Neural cell (in vitro differentiated cells): ENCODE measurements around the gene SLC16A4.

Experiments
- EZH2 ChIP-seq: fragments of 200-600, 300-800 bp; shearing (Covaris generic), sonication (generic); IDR thresholded peaks from 2 replicates; pipeline ENCODE4 v1.6.1; 2014; ENCODE audit warnings: antibody characterized with exemption, low read length, borderline replicate concordance, mild to moderate bottlenecking; ENCODE audit not compliant: insufficient read depth, poor library complexity, severe bottlenecking
- MXI1 ChIP-seq: fragments of 450-650 bp; conservative IDR thresholded peaks from 2 replicates; pipeline ENCODE4 v1.6.1; 2014; ENCODE audit warnings: antibody characterized with exemption, mild to moderate bottlenecking; ENCODE audit not compliant: poor library complexity, severe bottlenecking
- POLR2AphosphoS5 ChIP-seq: IDR thresholded peaks from 2 replicates; pipeline ENCODE4 v1.6.1; 2012
- REST ChIP-seq: IDR thresholded peaks from 2 replicates; pipeline ENCODE4 v1.6.1; 2012; ENCODE audit warnings: borderline replicate concordance
- TF ChIP-seq, protein P1 (sequence below): fragments of 450-650 bp; IDR thresholded peaks from 2 replicates; pipeline ENCODE4 v1.5.1; 2014; ENCODE audit warnings: antibody characterized with exemption, mild to moderate bottlenecking, moderate library complexity; ENCODE audit not compliant: poor library complexity, severe bottlenecking

DNA sequence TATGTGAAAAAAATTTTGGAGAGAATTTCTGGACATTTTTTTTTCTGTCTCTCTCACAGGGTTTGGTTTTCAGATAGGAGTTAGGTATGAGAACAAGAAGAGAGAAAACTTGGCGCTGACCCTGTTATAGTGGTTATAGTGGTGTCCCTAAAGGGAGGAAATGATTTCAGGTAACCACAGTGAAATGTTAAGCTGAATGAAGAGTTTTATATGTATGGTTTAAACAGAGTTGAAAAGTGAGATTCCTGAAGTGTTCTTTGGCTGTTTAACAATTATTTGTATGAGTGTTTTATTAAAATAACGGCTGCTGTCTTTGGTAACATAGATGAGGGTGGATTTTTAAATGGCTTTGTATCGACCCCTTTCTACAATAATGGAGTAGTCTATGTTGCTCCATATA is 45.3 kb downstream of the SLC16A4 start:
- TF ChIP-seq, protein P1, sequence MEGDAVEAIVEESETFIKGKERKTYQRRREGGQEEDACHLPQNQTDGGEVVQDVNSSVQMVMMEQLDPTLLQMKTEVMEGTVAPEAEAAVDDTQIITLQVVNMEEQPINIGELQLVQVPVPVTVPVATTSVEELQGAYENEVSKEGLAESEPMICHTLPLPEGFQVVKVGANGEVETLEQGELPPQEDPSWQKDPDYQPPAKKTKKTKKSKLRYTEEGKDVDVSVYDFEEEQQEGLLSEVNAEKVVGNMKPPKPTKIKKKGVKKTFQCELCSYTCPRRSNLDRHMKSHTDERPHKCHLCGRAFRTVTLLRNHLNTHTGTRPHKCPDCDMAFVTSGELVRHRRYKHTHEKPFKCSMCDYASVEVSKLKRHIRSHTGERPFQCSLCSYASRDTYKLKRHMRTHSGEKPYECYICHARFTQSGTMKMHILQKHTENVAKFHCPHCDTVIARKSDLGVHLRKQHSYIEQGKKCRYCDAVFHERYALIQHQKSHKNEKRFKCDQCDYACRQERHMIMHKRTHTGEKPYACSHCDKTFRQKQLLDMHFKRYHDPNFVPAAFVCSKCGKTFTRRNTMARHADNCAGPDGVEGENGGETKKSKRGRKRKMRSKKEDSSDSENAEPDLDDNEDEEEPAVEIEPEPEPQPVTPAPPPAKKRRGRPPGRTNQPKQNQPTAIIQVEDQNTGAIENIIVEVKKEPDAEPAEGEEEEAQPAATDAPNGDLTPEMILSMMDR: no peak
- no peak for TF ChIP-seq REST
- no peak for TF ChIP-seq EZH2
- TF ChIP-seq POLR2AphosphoS5: no peak
- no peak for TF ChIP-seq MXI1
